Measurements from ENCODE around the gene SLF2.
"Not testable (repeated sequence)": the region's sequence is repeated elsewhere in the genome, so short reads cannot be mapped to it uniquely, and the experiment has no call there.

SLF2 gene

DNA sequence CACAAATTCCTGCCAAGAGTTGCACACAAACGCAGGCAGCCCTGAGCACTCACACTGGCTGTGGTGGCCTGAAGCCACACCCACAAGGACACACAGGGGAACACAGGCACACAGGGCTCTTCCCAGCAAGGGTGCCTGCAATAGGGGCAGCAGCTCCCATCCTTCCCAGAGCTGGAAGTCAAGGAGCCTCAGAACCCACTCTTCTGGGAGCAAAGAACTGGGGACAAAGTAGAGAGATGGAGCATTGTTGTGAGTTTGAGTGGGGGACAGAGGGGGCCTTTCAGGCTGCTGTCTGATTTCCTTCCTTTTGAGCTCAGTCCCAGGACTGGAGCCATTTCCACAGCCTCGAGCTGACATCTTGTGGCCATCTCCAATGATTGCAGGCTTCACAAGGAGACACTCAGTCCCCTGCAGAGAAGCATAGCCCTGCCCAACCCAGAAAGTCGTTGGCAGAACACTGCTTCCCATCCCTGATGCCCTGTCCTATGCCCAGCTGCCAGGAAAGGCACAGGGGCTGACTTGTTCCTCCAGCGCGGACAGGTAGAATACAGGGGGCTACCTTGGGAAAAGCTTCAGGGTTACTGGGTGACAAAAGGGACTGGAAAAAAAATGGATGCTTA, 34.4 kb upstream of the SLF2 start:
- no peak for DNase-seq (ENCODE audit: low spot score)

DNA sequence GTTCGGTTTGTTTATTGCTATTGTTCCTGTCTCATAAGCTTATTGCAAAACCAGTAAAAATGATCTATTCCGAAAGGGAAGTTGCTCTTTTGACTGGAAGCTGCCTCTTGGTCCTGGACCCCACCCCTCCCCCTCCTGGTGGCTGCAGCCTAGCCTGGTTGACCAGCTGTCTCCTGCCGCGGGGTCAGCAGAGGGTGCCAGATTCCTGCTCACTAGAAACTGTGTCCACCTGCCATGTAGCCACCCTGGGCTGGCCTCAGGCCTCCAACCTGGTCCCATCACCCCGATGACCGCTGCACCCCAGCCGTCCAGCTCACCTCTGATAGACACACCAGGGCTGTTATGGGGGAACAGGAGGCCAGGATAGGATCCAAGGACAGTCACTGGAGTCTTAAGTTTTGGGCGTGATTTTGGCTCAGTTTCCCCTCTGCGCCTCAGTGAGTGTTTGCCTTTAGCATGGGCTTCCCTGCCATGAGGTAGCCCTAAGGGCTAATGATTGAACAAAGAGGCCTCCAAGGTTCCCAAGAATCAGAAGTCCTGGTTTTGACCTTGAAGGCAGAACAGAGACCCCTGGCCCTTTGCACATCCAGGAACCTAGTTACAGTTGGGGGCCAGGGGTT, 32.9 kb upstream of the SLF2 start:
- DNase-seq (ENCODE audit: low spot score): no peak

DNA sequence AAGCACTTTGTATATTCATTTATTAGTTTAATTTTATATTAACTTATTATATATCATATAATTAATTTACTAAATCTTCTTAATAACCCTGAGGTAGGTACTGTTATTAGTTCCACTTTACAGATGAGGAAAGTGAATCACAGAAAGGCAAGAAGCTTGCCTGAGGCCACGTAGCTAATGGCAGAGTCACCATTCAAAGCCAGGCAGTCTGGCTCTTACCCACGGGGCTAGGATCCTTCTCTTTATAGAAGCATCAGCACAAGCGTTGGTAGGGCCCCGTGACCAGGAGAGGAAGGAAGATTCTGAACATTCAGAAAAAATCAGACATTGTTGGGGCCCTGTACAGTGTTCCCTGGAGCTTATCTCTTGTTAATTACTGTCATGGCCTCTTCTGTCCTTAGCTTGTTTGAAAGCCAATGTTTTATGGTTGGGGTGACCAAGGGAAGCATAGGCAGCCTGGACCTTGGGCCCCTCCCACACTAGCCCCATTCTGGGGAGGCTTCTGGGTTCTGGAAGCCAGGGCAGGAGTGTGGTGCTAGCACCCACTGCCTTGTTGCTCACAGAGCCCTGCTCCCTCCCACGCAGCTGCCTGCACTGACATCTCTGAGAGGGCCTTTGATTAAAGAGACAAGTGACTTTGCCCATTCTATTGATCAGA, 31.1 kb upstream of the SLF2 start:
- DNase-seq (ENCODE audit: low spot score): no peak

DNA sequence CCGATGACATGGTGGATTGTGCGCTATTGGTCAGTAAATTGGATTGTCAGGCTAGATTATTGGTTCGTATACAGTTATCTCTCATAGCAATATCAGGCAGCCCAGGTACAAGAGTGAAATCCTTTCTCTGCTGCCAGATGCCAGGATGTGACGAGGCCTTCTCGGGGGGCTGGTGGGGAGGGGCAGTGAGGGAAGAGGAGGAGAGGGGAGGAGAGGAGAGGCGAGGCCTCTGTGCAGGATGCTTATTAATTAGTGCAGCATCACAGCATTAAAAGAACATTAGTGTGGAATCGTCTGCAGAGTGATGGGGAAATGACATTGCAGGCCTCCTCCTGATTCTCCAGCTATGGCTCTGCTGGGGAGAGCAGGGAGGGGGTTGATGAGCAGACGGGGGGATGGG, 30.5 kb upstream of the SLF2 start:
- DNase-seq (ENCODE audit: low spot score): no peak

DNA sequence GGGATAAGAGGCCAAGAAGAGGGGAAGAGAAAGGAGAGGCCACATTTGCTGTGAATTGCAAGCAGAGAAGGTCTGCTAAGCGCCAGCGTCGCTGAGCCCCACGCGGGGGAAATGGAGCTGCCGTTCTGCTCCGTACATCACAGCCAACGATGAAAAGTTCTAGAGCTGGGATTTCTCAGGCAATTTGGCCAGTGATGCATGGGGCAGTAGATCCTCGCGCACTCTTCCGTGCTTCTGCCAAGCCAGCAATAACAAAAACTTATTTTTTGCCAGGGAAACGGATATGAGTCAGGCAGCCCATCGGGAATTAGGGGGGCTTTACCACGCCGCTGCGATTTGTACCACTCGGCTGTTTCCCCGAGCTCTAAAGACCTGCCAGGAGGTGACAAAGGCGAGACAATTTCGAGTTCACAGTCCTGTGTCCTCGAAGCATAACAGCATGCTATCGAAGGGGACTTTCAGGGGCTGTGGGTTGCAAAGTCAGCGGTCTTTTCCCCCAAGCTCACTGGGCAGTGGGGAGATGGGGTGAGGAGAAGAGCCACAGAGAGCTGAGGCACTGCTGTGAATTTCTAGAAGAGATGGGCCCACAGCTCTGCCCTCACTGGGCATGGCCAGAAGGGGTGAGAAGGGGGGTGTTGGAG, 30.0 kb upstream of the SLF2 start:
- no peak for DNase-seq (ENCODE audit: low spot score)

DNA sequence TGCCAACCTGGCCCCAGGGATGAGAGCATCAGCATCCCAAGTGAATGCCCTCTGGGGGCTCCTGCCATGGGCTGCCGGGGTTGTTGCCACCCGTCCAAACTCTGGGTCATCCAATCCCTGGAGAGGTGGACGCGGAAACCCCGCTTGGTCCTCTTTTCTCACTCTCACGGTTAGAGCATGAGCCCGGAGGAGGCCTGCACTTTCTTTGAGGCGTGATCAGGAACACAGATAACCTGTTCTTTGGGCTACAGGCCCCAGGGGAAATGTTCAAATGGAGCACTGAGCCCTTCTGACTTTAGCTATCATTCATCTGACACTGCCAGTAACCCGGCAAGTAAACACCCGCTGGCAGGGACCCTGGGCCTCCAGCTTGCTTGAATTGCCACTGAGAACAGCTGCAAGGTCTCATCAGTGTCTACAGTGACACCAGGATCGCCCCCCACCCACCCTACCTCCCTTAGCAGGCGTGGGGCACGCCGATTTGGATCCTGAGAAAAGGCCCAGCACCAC, 29.4 kb upstream of the SLF2 start:
- DNase-seq (ENCODE audit: low spot score): no peak

DNA sequence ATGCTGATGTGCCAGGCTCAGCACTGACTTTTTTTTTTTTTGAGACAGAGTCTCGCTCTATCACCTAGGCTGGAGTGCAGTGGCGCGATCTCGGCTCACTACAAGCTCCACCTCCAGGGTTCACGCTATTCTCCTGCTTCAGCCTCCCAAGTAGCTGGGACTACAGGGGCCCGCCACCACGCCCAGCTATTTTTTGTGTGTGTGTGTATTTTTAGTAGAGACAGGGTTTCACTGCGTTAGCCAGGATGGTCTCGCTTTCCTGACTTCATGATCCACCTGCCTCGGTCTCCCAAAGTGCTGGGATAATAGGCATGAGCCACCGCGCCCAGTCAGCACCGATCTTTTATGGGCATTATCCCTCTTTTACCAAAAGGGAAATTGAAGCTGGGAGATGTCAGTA, 27.2 kb upstream of the SLF2 start:
- not testable (repeated sequence) for DNase-seq (ENCODE audit: low spot score)

DNA sequence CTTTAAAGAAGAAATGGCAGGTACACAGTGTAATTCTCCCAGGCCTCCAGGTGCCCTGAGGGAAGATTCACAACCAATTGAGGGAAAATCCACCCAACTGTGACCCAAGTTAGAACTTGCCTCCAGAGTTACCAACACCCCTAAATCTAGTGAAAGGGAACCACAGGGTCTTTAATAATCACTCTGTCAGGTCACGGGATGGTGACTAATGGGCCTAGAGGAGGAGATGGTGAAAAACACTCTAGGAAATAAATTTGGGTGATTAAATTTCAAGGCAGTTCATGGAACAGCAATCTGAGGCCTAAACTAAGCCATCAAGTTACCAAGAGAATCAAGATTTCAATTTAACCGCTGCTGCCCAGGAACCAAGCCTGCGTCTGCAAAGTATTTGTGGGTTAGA, 26.7 kb upstream of the SLF2 start:
- DNase-seq (ENCODE audit: low spot score): no peak

DNA sequence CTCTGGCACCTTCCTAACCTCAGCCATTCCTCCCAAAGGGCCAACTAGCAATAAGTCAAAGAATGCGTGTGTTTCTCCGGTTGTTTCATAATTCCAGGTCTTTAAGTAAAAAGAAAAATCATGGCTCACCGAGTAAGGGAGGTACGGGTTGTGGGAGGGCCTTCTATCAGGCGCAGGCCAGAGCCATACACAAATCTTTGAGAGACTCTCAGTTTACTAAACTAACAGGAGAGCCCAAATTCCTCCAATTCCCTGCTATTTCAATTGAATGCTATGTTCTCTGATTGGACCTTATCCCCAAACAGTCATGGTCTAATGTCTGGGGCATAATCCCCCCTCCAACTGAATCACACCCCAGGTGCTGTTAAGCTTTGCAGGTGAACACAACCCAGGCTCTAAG, 26.2 kb upstream of the SLF2 start:
- no peak for DNase-seq (ENCODE audit: low spot score)

DNA sequence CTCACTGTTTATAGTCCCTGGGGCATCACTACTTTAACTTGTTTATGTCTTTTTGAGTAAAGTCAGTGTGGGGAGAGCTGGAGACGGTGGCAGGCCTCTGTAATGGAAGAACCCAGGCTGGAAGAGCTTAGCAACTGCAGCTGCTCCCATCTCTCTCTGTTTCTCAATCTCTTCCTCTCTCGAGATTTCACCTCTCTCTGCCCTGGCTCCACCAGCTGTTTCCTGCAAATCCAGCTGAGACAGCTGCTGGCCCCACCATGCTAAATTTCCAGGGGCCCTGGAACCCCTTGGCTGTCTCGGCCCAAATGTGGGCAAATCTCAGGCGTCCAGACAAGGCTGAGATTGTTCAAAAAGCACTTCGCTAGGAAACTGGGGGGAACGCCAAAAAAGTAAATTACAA, 25.8 kb upstream of the SLF2 start:
- no peak for DNase-seq (ENCODE audit: low spot score)

DNA sequence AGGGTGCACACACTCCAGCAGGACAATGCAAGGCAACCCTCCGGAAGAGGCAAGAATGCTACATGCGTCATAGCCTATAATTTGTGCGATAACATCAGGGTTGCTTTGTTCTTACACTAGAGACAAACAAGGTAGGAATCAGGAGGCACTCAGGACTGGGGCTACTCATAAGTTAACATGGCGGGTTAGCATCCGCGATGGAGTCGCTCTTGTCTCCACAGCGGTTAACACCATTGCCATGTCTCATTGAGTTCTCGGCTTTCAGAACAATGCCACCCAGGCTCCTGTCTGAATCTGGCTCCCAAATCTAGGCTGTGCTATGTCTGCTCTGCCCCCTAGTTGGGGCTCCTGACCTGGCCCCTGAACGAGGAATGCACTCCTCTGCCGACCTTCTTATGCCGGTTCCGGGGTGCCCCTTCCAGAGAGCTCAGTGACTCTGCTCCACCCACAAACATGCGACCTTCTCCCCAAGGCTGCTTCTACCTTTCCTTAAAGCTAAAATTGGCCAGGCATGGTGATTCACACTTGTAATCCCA, 24.9 kb upstream of the SLF2 start:
- no peak for DNase-seq (ENCODE audit: low spot score)

DNA sequence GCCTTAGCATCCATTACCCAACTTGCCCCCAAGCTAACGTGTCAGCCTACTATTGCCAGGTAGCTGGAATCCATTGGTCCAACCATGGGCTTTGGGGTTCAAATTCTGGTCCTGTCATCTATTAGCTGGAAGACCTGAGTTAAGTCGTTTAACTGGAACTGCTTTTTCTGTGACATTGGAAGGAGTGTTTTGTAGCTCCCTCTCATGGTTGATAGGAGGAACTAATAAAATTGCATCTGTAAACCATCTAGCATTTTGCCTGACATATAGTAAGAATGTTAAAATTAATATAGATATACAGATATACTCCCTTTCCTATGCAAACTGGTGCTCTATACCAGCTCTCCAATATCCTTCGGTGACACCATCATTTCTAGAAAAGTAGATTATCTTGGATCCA, 23.8 kb upstream of the SLF2 start:
- DNase-seq (ENCODE audit: low spot score): no peak

DNA sequence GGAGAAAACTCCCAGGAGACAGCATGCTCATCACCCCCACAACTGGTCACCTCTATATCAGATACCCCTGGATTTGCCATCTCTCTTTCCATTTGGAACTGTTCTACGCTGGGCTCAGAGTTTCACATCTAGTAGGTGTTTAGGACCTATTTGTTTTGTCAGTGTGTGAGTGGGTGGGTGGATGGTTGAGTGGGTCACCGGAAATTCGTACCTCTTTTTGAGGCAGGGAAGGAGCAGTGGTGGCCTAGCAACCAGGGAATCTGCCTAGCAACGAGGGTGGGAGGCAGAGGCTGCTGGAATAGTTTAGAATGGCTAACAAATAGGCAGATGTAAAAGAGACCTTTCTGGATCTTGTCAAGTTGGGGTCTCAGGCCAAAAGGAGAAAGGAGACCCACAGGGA, 23.2 kb upstream of the SLF2 start:
- no peak for DNase-seq (ENCODE audit: low spot score)

DNA sequence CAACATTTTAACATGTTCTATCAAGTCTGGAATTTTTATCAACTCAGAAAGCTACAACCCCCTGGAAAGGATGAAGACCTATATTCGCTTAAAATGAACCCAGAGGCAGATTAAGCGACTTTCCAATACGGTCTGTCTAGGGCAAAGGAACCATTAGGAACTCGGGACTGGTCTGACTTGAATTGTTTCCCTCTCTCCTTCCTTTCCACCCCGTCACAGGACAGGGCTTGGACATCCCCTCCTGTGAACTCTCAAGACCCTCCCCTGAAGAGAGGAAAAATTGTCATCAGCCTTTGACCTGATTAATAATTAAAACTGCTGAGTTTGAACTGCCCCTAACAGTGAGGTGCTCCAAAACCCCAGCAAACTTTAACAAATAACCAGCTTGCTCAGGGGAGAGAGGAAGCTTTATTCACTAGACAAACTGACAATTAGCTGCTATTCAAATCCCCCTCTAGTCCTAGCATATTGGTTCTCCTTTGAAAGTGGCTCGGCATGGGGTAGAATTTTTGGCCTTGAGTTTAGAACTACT, 22.6 kb upstream of the SLF2 start:
- no peak for DNase-seq (ENCODE audit: low spot score)

DNA sequence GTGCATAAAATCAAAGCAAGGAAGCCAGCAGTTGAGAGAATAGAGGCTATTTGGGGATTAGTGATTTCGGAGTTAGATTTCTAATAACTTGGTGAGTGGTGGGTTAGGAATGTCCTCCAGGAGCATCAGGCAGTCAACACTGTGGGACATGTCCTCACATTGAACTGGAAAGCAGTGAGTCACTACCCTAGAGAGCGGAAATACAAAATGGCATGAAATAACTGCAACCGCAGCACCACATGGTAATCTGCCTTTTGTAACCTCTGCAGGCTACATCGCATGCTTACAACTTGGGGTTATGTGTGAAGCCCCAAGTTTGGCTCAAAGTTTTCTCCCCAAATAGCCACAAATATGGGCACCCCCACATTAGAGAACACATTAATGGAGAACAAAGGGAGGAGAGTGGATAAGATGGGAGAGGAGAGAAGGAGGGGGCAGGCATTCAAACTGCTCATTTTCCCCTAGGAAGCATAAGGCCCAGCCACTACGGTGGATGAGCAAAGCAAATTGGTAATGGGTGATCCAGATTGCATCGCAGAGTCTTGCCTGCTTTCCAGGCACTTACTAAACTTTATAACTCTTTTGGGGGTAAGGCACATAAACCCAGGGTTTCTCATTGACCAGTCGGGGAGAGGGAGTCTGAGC, 22.0 kb upstream of the SLF2 start:
- no peak for DNase-seq (ENCODE audit: low spot score)

DNA sequence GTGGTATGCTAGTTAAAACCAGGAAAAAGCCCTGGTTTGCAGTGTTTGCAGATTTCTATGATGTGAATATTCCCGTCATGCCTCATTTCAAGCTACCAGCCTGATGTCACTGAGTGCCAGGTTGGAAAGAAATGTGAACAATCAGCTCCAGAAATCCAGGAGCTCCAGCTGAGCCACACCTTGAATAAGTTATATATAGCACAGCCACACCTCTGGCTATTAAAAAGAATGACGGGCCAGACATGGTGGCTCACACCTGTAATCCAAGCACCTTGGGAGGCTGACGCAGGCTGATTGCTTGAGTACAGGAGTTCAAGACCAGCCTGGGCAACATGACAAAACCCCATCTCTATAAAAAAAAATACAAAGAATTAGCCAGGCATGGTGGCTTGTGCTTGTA, 18.7 kb upstream of the SLF2 start:
- DNase-seq (ENCODE audit: low spot score): no peak

DNA sequence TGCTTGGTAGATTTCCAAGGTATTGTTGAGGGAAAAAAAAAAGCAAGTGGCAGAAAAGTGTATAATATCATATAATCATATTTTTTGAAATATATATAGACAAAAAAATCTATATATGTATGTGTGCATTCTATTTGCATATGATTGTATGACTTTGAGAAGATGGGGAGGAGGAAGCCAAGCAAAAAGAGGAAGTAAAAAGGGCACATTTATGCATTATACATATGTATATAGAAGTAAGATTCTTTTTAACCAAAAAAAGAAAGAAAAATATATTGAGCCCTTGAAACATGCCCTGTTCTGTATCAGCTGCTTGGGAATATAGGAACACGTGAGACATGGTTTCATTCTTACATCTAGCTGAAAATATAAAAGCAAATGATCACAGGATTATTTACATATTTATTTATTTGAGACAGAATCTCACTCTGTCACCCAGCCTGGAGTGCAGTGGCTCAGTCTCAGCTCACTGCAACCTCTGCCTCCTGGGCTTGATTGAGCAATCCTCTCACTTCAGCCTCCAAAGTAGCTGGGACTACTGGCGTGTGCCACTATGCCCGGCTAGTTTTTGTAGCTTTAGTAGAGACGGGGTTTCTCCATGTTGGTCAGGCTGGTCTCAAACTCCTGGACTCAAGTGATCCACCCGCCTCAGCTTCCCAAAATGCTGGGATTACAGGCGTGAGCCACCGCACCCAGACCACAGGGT, 18.0 kb upstream of the SLF2 start:
- no peak for DNase-seq (ENCODE audit: low spot score)

DNA sequence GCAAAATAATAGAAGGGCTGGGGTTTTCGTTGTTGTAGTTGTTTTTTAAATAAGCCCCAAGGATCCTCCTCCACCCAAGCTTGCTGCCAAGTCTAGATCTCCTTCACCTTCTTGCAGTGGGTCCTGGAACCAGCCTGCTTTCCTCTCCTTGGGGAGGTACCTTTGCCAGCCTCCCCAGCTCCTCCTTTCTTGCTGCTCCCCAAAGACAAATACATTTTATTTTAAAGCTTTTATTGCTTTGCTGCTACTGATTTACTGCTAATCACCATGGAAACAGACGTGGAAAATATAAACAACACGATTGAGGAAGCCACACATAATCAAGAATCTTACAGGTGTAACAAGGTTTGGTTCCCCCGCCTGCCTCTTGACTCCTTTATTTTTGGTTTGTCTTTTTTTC, 17.4 kb upstream of the SLF2 start:
- DNase-seq (ENCODE audit: low spot score): no peak

DNA sequence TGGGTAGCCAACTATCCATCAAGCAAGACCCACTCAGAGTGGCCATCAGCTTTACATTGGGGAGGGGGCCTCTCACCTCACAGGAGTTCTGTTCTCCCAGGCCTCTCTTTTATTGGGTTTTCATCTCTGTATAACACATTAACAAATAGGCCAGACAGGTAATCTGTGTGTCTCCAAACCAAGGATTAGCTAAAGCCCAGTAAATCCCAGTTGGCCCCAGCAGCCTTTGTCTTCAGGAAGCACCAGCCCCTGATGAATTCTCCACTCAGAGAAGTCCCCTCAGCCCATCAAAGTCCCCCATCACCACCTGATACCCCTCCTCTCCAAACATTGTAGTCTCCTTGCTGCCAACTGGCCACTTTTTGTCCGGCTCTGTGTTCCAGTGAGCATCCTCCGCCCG, 16.9 kb upstream of the SLF2 start:
- no peak for DNase-seq (ENCODE audit: low spot score)

DNA sequence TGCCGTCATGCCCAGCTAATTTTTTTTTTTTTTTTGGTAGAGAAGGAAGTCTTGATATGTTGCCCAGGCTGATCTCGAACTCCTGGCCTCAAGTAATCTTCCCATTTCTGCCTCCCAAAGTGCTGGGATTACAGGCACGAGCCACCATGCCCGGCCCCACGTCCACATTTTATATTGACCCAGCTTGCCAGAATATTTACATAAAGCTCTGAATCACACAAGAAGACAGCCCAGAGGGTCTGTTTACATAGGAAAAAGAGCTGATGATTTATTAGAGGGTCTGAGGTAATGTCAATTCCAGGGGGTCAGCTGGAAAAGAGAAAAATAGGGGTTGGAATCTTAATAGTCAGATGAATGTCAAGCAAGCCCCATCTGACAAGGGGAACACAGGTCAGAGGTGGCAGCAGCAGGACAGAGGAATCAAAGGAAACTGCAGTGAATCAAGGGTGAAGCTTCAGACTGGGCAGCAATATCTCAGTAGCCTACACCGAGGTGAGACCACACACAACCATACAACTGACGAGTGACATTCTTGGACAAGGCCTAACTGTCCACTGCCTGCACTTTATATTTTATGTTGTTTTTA, 15.8 kb upstream of the SLF2 start:
- DNase-seq (ENCODE audit: low spot score): no peak

DNA sequence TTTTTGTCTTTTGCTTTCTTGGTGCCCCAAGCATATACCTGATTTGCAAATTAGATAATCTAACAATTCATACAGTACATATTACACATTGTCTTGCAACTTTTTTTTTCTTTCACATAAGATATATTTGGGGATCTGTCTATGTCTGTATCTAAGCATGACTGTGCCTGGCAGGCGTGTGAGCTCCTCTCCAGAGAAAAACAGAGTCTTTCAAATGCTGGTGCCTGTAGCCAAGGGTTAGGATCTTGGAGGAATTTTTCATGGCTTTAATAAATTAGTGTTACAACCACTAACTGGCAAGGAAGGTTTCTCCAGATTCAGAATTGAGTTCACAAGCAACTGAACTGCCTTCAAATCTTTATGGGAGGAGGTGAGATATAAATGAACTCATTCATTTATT, 14.8 kb upstream of the SLF2 start:
- no peak for DNase-seq (ENCODE audit: low spot score)
